GM19099 (cell line): ENCODE measurements around the gene APOOL.

Experiments
- POLR2A ChIP-seq: IDR thresholded peaks from 3 replicates; pipeline ENCODE4 v1.6.1; 2011; ENCODE audit warnings: low read depth; ENCODE audit not compliant: insufficient read length; ENCODE audit errors: extremely low read depth

Gene APOOL

DNA sequence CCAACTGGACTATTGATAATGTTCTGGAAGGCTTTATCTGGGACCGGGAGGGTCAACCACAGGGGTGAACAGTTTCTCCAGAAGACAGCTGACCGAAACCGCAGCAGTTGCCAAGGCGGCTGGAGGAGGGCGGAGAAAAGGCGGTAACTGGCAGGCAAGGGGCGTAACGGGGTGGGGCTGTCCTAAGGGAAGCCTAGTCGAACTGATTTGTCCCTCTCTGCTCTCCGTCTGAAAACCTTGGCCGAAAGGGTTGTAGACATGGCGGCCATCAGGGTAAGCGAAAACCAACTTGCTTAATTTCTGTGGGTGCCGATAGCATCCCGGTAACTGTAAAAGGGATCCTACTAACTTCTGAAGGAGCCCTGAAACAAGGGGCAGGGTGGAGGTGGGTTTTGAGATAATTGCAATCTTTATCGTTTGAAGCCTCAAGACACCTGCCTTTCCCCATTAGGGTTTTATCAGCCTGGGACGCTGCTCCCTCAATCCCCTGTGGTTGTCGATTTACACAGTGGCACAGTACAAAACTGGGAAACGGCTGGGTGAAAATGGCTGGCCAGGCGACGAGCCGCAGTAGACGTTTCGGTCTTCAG is at the start of gene APOOL:
APOOL (plus strand) TSS at position 223 of the 590 bp plus-strand sequence; CDS start at position 259, 36 bp downstream.
- peak; percentile 49 for TF ChIP-seq POLR2A

- TF ChIP-seq POLR2A: no peak
Observed at GRCh38 chrX:84956304-84956703, 47.4 kb upstream of the APOOL start.

DNA sequence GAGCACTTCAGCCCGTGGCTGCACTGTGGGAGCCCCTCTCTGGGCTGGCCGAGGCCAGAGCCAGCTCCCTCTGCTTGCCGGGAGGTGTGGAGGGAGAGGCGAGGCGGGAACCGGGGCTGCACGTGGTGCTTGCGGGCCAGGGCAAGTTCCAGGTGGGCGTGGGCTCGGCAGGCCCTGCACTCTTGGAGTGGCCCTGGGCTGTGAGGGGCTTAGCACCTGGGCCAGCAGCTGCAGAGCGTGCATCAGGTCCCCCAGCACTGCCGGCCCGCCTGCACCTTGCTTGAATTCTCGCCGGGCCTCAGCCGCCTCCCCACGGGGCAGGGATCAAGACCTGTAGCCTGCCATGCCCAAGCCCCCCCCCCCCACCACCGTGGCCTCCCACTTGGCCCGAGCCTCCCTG is 28.9 kb upstream of the APOOL start:
- TF ChIP-seq POLR2A: no peak

GRCh38 chrX:84993150-84993549 is 10.5 kb upstream of the APOOL start:
- TF ChIP-seq POLR2A: no peak

GRCh38 chrX:85001344-85001743 is 2.3 kb upstream of the APOOL start:
- TF ChIP-seq POLR2A: no peak

DNA sequence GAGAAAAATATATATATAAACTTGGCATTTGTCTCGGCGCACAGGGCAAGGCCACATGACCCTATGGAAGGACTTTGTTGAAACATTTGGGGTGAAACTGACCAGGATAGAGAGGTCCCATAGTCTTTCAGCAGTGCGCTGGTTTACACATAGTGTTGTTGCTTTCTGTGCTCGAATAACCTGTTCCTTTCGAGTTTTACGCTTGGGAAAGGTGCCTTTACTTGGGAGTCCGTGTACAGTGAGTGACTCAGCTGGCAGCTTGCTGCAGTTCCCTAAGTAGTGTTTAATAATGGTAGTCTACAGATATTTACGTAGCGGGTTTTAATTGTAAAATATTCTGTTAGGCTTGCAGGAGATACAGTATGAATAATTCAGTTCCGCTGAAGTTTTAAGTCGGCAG is 578 bp downstream of the APOOL start:
- TF ChIP-seq POLR2A: no peak

DNA sequence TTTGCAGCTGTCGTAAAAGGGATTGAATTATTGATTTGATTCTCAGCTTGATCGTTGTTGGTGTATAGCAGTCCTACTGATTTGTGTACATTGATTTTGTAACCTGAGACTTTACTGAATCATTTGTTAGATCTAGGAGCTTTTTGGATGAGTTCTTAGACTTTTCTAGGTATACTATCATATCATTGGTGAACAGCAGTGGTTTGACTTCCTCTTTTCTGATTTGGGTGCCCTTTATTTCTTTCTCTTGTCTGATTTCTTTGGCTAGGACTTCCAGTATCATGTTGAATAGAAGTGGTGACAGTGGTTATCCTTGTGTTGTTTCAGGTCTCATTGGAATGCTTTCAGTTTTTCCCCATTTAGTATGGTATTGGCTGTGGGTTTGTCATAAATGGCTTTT is 8.4 kb downstream of the APOOL start:
- no peak for TF ChIP-seq POLR2A

GRCh38 chrX:85017721-85018120 is 14.0 kb downstream of the APOOL start:
- no peak for TF ChIP-seq POLR2A

- TF ChIP-seq POLR2A: no peak
Observed at GRCh38 chrX:85018471-85018870, 14.8 kb downstream of the APOOL start.

- TF ChIP-seq POLR2A: no peak
Observed at GRCh38 chrX:85020216-85020615, 16.5 kb downstream of the APOOL start.

DNA sequence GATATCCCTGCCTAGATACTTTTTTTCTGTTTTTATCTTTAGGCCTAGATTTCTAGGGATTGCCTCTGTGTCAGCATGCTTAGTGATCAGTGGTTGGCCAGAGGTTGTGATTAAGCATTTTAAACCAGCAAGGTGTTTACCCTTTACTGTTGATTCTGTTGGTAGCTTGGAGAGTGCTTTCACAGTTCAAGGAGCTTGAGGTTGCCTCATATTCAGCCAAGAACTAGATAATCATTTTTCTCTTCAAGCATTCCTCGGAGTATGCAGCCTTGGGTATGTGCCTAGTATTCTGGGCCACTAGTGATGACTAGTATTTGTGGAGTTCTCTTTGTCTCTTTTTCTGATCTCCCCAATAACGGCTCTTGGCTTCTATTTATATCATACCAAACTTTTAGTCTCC is 20.4 kb downstream of the APOOL start:
- TF ChIP-seq POLR2A: no peak

DNA sequence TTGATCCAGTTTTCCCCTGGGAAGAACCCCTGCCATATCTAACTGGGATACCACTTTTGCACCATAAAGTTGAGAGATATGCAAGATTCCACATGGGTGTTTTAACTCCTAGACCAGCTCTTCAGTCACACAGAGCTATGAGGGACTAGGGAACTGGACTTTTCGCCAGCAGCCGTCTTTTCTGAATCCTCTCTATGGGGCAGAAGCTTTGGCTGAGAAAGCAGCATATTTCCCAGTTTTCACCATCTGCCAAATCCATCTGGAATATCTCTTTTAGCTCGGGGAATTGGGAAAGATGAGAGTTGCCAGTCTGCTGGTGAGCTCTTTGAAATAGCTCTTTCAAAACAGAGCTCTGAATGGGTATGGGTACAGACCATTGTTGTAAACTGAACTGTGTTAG is 20.9 kb downstream of the APOOL start:
- TF ChIP-seq POLR2A: no peak

GRCh38 chrX:85026170-85026569 is 22.5 kb downstream of the APOOL start:
- TF ChIP-seq POLR2A: no peak

GRCh38 chrX:85029043-85029442 is 25.4 kb downstream of the APOOL start:
- no peak for TF ChIP-seq POLR2A

- TF ChIP-seq POLR2A: no peak
Observed at GRCh38 chrX:85031505-85031904, 27.8 kb downstream of the APOOL start.

DNA sequence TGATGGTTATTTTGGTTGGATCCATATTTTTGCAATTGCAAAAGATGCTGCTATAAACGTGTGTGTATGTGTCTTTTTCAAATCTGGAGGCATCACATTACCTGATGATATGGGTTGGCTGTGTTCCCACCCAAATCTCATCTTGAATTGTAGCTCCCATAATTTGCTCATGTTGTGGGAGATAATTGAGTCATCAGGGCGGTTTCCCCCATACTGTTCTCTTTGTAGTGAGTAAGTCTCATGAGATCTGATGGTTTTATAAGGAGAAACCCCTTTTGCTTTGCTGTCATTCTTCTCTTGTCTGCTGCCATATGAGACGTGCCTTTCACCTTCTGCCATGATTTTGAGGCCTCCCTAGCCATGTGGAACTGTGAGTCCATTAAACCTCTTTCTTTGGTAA is 33.4 kb downstream of the APOOL start:
- no peak for TF ChIP-seq POLR2A

GRCh38 chrX:85051627-85052026 is 48.0 kb downstream of the APOOL start:
- TF ChIP-seq POLR2A: no peak

GRCh38 chrX:85052205-85052604 is 48.5 kb downstream of the APOOL start:
- TF ChIP-seq POLR2A: no peak

- TF ChIP-seq POLR2A: no peak
Observed at GRCh38 chrX:85052636-85053343, 49.1 kb downstream of the APOOL start.
